NCI-H526 (cell line): Measurements from ENCODE around the gene RSPO1.
"Not testable (repeated sequence)": the region's sequence is repeated elsewhere in the genome, so short reads cannot be mapped to it uniquely, and the experiment has no call there.

Experiments
- DNase-seq, 2 experiments: peaks; one replicate each; lab custom pipeline; 2025; lab: John Stamatoyannopoulos, UW

The RSPO1 gene

DNA sequence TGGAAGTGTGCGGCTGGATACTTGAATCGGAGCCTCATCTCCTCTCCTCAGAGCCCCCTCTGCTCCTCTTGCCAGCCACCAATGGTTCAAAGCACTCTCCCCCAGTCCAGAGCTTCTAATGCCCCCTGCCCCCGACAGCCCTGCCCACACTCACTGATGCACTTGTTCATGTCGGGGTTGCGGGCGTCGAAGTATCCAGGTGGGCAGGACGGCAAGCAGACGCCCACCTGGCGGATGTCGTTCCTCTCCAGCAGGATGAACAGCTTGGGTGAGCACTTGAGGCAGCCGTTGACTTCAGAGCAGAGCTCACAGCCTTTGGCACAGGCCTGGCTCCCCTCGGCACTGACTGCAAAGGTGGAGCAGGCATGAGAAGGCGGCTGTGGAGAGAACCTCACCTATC lies 18.4 kb downstream of the RSPO1 start:
- no peak for DNase-seq

DNA sequence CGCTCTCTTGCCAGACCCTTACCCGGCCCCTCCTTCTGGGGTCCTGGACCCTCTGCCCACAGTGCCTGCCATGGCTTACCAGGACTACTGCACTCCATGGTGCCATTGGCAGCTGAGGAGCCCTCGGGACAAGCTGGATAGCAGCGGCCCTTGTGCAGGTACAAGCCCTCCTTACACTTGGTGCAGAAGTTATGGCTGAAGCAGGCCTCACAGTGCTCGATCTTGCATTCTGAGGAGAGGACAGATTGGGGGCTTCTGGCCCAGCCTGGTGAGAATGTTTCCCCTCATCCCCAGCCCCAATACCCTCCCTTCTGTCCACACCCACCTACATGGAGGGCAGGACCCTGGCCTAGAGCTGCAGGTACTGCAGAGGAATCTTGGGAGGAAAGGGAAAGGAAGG lies 20.6 kb downstream of the RSPO1 start:
- DNase-seq = no peak

GRCh38 chr1:37612186-37612585 lies 22.5 kb downstream of the RSPO1 start:
- no peak for DNase-seq

GRCh38 chr1:37609994-37610393 lies 24.7 kb downstream of the RSPO1 start:
- no peak for DNase-seq

DNA sequence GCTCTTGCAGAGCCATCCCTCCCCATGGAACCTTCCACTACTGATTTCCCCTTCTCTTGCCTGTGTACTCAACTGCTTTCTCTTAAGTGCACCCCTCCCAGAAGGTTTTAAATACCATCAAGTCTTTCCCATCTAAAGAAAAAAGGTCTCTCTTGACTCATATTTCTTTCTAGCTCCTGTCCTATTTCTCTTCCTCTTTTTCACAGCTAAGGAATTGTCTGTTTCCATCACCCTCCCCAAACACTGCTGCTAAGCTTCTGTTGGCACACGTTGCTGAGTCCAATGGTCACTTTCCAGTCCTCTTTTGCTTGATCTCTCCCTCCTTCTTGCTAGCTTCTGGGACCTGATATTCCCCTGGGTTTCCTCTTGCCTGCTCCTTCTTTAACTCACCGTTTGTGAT lies 25.7 kb downstream of the RSPO1 start:
- DNase-seq = no peak

- DNase-seq = no peak
Measured at GRCh38 chr1:37606481-37607263, 28.0 kb downstream of the RSPO1 start.

- DNase-seq = no peak
Measured at GRCh38 chr1:37605806-37606474, 28.8 kb downstream of the RSPO1 start.

DNA sequence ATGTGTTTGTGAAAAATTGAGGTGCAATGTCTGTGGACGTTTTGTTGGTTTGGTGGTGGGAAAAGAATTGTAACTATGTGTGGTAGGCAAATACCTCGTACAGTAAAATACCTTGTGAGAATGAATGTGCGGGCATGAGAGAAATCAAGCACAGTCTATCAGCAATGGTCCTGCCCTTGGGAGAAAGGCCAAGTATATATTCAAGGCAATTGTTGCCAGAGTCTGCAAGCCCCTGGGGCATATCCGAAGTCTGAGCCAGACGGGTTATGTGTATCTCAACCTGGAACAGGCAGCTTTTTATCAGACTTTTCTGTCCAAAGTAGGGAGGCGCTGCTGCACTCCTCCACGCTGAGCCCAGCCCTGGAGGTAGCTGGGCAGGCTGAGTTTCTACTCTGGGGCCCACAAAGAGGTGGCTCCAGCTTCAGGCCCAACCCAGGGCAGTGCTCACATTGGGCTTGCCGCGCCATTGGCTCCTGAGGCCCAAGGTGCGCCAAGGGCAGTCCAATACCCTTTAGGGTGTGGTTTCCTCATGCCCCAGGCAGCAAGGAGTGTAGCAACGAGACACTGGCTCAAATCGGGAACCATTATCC lies 29.5 kb downstream of the RSPO1 start:
- no peak for DNase-seq

DNA sequence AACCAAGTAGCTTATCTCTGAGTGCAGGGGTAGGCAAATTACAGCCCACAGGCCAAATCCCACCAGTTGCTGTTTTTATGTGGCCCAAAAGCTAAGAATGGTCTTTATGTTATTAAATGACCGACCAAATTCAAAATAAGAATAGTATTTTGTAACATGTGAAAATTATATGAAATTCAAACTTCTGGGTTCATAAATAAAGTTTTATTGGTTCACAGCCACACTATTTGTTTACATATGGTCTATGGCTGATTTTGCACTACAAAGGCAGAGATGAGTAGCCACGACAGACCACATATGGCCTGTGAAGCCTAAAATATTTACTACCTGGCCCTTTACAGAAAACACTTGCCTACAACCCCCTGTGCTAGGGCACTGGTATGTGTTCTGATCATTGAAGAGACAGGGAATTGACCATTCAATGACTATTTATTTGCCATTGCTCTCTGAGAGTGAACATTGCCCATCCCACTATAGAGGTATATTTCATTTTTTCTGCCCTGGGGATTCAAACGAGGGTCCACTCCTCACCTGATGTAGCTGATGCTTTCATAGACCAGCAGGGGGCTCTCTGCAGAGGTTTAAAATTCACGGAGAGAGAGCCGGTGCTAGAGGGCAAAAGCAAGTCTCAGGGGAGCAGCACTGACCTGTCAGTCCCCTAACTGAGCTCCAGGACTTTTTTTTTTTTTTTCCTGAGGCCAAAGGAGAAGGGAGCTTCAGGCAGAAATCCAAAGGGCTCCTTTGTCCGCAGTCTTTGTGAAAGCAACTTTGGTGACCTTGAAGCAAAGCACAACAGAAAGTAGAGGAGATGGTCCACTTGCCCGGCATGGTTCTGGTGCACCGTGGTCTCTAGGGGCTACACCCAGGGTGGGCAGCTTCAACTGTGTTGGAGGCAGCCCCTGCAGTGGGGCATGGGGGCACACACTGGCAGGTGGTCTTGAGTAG lies 31.7 kb downstream of the RSPO1 start:
- DNase-seq = peak; percentile 68 to 91

GRCh38 chr1:37601441-37601840 lies 33.3 kb downstream of the RSPO1 start:
- no peak for DNase-seq

DNA sequence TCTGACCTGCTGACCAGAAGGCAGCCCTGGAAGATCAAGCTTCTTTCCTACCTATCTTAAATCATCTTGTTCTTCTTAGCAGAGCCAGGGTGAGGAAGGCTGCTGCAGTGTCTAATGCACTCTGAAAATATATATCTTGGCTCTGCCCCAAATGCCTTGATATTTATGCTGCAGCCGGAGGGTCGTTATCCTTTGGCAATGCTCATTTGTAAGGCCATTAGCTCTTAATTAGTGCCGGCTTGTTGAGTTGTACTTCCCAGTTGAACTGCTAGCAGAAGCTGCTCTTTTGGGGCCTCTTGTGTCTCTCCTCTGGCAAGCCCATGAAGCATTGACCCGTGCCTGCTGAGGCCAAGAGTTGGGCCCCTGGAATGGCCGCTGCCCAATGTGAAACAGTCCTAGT lies 34.8 kb downstream of the RSPO1 start:
- no peak for DNase-seq

DNA sequence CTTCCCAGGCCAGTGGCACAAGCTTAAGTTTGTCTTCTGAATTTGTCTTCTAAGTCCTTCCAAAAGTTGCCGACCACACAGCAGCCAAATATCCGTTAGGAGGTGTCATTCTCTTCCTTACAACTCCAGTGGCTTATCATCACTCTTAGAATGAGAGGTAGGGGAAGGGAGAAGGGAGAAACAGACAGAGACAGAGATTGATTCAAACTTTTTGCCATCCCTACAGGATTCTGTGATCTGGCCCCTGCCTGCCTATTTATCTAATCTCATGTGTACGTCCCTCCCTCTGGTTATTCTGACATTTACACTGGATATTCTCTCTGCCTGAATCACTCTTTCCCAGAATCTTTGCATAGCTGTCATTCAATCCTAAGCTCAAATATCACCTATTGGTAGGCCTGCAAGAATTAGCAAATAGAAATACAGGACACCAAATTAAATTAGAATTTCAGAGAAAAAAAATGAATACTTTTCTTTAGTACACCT lies 38.5 kb downstream of the RSPO1 start:
- peak in 1 of 2 experiments; percentile 52 for DNase-seq

- DNase-seq = peak; percentile 97 to 100
Measured at GRCh38 chr1:37595440-37596181, 39.1 kb downstream of the RSPO1 start, which contains the start of gene GNL2. GNL2 (minus strand) TSS chr1:37595937; CDS start chr1:37595822, 115 bp downstream.

DNA sequence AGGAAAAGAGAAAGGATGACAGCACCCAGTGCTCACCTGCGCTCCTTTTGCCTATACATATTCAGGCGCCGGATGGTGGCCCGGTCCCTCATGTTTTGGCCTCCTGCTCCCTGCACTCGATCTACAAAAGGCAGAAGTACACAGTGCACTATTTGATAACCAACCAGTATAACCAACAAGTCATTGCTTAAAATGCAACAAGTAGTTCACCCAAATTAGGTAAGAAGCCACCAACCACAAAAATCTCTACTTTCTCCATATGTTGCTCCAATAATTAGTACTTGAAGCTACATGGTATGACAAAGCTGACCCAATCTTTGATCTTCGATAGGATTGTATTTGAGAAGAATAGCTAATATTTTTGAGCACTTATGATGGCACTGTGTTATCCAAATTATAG lies 41.0 kb downstream of the RSPO1 start:
- no peak for DNase-seq

- no peak for DNase-seq
Measured at GRCh38 chr1:37588939-37589338, 45.8 kb downstream of the RSPO1 start.

GRCh38 chr1:37584544-37584943 lies 50.1 kb downstream of the RSPO1 start:
- DNase-seq = not testable (repeated sequence)

DNA sequence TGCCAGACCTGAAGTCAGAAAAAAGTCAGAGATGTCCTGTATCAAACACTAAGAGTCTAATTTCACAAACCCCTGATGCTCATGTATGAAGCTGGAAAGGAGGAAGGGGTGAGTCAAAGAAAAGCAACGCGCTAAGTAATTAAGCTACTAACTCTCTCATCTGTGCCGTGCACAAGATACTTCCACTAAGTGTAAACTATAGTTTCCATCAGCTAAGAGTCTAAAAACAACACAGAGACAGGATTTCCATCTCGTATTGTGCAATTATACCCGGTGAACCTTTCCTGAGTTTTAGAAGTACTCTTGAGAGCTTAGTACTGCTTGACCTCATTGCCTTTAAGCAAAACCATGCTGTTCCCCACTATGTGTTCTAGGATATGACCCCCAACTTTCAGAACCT lies 59.0 kb downstream of the RSPO1 start:
- no peak for DNase-seq

GRCh38 chr1:37574834-37575480 lies 59.7 kb downstream of the RSPO1 start:
- no peak for DNase-seq

DNA sequence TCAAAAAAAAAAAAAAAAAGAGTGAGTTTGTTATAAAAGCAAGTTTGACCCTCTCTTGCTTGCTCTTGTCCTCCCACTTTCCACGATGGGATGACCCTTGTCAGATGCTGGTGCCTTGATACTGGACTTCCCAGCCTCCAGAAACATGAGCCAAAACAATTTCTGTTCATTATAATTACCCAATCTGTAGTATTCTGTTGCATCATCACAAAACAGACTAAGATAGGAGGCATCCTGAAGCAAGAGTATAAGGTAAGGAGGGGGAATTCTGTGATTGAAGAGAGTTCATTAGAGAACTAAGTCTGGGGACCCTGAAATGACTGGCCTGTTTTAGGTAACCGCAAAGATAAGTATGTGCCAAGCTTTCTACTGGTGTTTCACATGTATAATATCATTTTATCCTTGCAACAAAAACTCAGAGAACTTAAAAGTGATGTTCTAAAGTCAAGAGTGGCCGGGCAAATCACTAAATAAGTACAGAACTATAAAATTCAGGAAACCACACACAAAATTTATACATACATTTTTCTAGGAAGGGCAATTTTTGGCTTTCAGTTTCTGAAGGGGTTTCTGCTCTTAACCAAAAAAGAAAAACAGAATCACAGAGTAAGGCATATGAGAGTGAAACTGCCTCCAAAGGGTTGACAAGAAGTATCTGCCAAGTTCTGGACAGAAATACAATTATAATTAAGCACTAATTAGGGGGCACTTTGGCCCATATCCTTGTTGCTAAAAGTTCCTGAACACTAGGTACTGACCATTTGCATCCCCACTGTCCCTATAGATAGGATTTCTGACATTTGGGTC lies 64.0 kb downstream of the RSPO1 start:
- DNase-seq = no peak

DNA sequence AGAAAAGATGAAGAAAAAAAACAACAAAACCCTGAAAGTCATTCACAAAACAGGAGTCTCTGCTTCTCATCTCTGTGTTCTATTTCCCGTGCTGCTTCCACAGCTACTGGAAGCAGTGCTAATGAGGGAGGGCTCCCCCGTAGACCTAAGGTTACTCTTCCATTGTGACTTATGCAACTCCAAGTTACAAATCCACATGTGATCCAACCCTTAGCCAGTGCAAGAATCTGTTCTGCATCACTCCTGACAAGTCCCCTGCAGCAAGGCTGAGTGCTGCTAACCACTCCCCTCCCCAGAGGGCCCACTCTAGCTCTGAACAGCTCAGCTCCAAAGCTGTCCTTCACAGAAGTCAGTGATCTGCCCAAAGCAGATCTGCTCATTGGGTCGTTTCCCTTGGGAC lies 67.7 kb downstream of the RSPO1 start:
- DNase-seq = no peak
